Activated T-cell treated with anti-CD3 and anti-CD28 coated beads for 4 hours (primary cell): ENCODE data around the gene MERTK.
"Not testable (repeated sequence)": the region's sequence is repeated elsewhere in the genome, so short reads cannot be mapped to it uniquely, and the experiment has no call there.

Experiments
- DNase-seq: peaks from one replicate; pipeline ENCODE4 v3.0.0-alpha.2; 2020

MERTK gene

DNA sequence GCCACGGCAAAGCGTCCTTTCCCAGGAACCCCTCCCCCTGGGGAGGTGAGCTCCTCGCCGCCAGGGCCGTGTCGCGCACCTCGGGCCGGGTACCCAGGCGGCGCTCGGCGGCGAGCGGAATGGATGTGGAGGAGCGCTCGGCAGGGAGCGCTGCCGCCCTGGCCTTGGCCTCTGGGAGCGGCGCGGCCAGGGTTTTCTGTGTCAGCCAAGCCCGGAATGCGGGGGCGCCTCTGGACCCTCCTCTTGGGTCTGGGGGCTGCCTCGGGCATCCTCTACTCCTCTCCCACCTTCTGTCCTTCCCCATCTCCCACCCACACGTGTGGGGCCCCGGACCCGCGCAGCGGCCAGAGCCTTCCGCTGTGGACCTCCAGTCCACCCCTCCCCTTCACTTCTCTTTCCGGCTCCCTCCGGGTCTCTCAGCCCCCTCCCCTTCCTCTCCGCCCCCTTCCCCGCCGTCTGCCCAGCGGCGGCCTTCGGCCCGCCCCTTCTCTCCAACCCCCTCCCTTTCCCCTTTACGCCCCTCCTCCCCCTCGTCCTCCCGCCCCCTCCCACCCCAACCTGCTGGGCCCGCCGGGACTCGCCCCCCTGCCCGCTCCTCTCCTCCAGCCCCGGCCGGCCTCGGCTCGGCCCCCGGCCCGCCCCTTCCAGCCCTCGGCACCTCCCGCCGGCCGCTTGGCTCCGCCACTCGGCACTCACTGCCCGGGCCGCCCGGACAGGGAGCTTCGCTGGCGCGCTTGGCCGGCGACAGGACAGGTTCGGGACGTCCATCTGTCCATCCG, at the start of gene MERTK:
Gene MERTK, plus strand, starts transcription at position 684 of the 779 bp plus-strand sequence. CDS start 129 bp downstream, outside the sequence.
- peak; percentile 19 for DNase-seq

DNA sequence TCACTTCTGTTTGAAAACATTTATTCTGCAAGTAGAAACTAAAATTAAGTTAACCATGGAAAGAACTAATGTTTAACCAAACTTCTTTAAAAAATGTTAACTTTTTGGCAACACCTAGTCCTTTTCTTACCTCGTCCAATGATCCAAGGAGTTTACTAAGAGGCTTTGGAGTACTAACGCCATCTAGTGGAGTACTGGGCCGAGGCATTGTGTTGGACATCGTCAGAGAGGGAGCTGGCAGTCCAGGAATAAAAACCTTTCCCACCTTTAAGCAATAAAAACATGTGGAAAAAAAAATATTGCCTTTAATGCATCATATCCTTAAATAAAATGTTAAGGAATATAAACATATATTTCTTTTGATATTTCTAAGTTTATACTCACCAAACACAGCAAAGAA, 47.8 kb upstream of the MERTK start:
- not testable (repeated sequence) for DNase-seq

GRCh38 chr2:111852544-111852943, 45.9 kb upstream of the MERTK start:
- DNase-seq = not testable (repeated sequence)

DNA sequence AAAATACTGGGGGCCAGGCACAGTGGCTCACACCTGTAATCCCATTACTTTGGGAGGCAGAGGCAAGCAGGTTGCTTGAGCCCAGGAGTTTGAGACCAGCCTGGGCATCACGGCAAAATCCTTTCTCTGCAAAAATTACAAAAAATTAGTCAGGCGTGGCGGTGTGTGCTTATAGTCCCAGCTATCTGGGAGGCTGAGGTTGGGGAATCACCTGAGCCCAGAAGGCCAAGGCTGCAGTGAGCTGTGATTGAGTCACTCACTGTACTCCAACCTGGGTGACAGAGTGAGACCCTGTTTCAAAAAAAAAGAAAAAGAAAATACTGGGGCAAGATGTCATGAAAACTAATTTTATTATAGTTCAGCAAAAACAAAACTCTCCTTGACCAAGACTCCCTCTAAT, 38.4 kb upstream of the MERTK start:
- DNase-seq = not testable (repeated sequence)

GRCh38 chr2:111865124-111865523, 33.3 kb upstream of the MERTK start:
- DNase-seq = not testable (repeated sequence)

DNA sequence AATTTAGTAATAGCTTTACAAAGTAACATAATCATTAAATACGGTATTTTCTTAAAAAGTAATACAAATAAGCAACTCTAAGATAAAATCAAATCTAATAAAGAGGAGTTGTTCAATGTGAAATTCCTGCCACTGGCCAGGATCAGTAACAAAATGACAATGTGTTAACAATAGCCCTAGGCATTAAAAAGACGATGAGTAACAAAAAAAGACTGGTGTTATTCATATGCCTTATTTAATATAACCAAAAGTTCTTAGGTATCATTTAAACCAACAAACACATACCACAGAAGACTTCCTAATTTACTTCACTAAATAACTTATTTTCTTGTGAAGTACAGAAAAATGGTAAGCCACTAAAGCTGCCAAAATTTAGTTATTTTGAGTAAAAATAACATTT, 25.6 kb upstream of the MERTK start:
- DNase-seq = not testable (repeated sequence)

- DNase-seq = peak; percentile 82
Measured at GRCh38 chr2:111883661-111884591, 14.5 kb upstream of the MERTK start, which contains the start of gene ANAPC1. Gene ANAPC1 (minus strand): TSS chr2:111884193. CDS start chr2:111880825, 3,368 bp downstream.

DNA sequence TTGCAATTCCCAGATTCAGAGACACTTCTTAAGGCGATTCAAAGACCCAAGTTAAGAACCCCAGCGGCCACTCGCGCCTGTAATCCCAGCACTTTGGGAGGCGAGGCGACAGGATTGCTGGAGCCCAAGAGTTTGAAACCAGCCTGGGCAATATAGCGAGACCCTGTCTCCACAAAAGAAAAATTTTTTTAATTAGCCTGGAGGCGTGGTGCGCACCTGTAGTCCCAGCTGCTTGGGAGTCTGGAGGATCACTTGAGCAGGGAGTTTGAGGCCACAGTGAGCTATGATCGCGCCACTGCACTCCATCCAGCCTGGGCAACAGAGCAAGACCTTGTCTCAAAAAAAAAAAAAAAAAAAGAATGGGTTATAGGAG, 13.8 kb upstream of the MERTK start:
- DNase-seq = no peak

- DNase-seq = no peak
Measured at GRCh38 chr2:111896024-111896423, 2.4 kb upstream of the MERTK start.

- no peak for DNase-seq
Measured at GRCh38 chr2:111896576-111896975, 1.8 kb upstream of the MERTK start.

DNA sequence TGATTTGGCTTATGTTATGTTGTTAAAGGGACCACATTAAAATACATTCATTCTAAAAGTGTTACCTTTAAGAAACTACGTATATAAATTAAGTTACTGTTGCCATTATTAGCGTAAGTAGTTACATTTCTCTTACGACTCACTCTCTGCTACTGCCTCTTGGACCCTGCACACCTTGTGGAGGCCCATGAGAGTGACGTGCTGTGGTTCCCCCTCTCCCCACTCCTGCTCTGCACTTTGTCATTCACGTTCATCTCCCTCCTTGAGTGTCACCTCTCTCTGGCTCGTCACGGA, 830 bp upstream of the MERTK start:
- DNase-seq = no peak

DNA sequence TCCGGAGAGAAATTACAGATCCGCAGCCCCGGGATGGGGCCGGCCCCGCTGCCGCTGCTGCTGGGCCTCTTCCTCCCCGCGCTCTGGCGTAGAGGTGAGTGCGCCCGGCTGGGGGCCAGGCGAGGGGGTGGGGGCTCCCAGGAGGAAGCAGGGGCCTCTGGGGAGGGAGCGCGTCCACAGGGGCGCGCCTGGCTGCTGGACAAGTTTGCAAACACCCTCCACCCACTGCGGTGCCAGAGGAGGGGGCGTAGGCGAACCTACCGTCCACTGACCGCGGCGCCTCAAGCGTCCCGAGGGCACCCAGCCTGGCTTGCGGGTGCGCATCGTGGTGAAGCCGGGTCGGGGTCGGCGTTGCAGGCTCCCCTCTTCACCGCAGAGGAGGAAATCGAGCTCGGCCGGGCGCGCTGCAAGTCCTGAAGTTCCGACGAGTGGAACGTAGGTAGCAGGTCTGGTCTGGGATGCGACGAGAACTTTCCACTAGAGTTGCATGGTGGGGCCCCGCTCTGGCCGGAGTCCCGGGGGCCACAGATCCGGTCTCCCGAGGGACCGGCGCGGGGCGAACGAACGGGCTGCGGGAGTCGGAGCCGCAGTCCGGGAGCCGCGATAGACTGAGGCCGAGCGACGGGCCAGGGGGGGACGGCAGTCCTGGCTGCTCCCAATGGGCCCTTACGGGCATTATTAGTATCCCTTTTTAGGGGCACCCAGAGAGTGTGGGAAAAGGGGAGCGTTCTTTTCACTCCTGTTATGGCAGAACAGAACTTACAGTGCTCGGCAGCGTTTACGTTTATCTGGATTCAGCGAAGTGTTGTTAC, 502 bp downstream of the MERTK start:
- no peak for DNase-seq

- DNase-seq = no peak
Measured at GRCh38 chr2:111900859-111901258, 2.5 kb downstream of the MERTK start.

GRCh38 chr2:111903516-111903915, 5.1 kb downstream of the MERTK start:
- no peak for DNase-seq

DNA sequence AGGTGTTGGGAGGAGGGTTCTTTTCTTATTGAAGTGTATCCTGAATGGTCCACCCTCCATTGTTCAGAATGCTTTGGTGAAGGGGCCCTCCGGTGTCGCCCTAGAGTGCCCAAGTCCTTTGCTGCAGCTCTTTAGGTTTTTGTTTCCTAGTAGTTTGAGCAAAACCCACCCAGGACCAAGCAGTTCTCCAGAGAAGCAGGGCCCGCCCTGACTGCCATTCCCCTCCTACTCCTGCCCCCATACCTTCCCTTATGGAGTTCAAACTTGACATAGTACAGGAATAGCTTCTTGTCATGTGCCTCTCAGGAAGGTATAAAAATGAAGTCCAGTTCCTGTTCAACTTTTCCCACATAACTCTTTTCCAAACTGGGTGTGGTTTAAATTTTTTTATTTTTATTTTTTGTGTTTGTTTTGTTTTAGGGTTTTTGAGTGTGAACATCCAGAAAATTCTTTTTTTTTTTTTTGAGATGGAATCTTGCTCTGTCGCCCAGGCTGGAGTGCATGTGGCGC, 5.6 kb downstream of the MERTK start:
- DNase-seq = no peak

GRCh38 chr2:111904726-111905474, 6.5 kb downstream of the MERTK start:
- no peak for DNase-seq

GRCh38 chr2:111905475-111905869, 7.1 kb downstream of the MERTK start:
- DNase-seq = not testable (repeated sequence)

- DNase-seq = no peak
Measured at GRCh38 chr2:111905990-111906735, 7.8 kb downstream of the MERTK start.

DNA sequence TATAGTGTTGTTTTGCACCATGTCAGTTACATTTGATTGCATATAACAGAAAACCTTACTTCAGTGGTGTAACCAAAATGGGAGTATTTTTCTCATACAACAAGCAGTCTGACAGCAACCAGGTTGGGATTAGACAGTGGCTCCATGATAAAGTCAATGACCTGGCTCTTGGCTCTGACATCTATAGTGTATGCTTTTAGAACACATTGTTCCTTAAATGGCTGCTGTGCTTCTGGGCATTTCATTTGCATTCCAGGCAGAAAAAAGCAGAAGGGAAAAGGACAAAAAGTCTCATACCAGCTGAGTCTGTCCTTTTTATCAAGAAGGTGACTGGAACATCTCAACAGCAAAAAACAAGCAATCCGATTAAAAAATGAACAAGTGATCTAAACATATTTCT, 10.2 kb downstream of the MERTK start:
- no peak for DNase-seq

DNA sequence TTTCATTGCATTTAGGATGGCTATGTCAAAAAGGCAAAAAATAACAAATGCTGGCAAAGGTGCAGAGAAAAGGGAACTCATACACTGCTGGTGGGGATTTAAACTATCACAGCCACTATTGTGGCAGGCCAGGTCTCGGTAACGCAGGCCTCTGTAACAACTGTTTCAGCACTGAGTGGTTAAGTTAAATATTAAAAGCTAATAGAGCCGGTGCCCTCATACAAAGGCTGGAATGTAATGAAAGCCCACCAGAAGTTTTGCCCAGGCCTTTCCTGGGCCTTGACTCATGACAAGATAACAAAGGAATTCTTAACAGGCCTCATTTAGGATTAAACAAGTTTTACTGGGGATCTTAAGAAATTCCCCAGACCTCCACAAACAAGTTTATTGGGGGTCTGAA, 10.7 kb downstream of the MERTK start:
- DNase-seq = no peak

DNA sequence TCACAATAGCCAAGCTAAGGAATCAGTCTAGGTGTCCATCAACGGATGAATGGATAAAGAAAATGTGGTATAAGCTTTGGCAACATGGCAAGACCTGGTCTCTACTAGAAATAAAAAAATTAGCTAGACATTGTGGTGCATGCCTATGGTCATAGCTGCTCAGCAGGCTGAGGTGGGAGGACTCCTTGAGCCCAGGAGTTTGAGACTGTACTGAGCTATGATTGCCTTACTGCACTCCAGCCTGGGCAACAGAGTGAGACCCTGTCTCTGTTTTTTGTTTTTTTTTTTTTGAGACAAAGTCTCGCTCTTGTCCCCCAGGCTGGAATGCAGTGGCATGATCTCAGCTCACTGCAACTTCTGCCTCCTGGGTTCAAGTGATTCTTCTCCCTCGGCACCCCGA, 11.6 kb downstream of the MERTK start:
- DNase-seq = not testable (repeated sequence)
